Endothelial cell of umbilical vein (primary cell): Measurements from ENCODE around the gene SYNGR1. TPM values are rescaled to one million over a fixed set of nuclear protein-coding genes. Genes with fewer than 3 reads are reported as not detected.
A peak's percentile ranks its signal among the peaks of the same experiment; 100 is the strongest.

Experiments
- BruUV-seq: library from RNA; stranded (reverse); fragments of 400-500 nt; replicated peaks from 2 replicates; lab custom pipeline; 2021; lab: Mats Ljungman, UMichigan
- CTCF ChIA-PET: fragments of 300-600, 350-600 bp; sonication (Branson Sonifier 250); formaldehyde crosslinking; loops from one replicate; lab custom pipeline; 2021; ENCODE audit warnings: antibody characterized with exemption, inconsistent platforms; lab: Charles Lee
- POLR2A ChIA-PET: fragments of 300-600, 350-600 bp; sonication (Branson Sonifier 250); formaldehyde crosslinking; loops from one replicate; lab custom pipeline; 2021; ENCODE audit warnings: antibody characterized with exemption, inconsistent platforms; lab: Charles Lee
- DNase-seq: peaks from one replicate; pipeline ENCODE4 v3.0.0-alpha.2; 2011; ENCODE audit warnings: low read depth, low spot score
- FAIRE-seq: peaks from 2 replicates; lab custom pipeline; 2011; peaks lifted over from hg19 to GRCh38; lab: Jason Lieb, UNC
- H2AFZ ChIP-seq: 2 replicates; pipeline ENCODE4 v1.6.0; 2012; ENCODE audit warnings: low read depth, low read length, control low read depth, inconsistent platforms
- H3K27ac ChIP-seq: 2 replicates; pipeline ENCODE4 v1.5.1; 2011; ENCODE audit warnings: low read depth, mild to moderate bottlenecking, control low read depth, low read length, moderate library complexity; ENCODE audit not compliant: insufficient read depth
- H3K27me3 ChIP-seq, 2 experiments: 2 replicates each; pipeline versions ENCODE4 v1.6.0 to v1.6.1; 2011; ENCODE audit warnings: low read length in 2 of 2, mixed read lengths in 1 of 2; ENCODE audit not compliant: control insufficient read depth in 2 of 2, insufficient read depth in 2 of 2
- H3K36me3 ChIP-seq, 2 experiments: 2 replicates in 1 of 2; 3 replicates in 1 of 2; pipeline ENCODE4 v1.5.1; 2011; ENCODE audit warnings: low read length in 2 of 2, mild to moderate bottlenecking in 1 of 2, moderate library complexity in 1 of 2; ENCODE audit not compliant: control insufficient read depth in 2 of 2, insufficient read depth in 2 of 2; ENCODE audit errors: extremely low read depth in 1 of 2
- H3K4me1 ChIP-seq: 3 replicates; pipeline ENCODE4 v1.5.1; 2011; ENCODE audit warnings: mild to moderate bottlenecking, low read length; ENCODE audit not compliant: control insufficient read depth, insufficient read depth; ENCODE audit errors: extremely low read depth
- H3K4me2 ChIP-seq: 2 replicates; pipeline ENCODE4 v1.6.1; 2011; ENCODE audit warnings: low read length, control low read depth, mixed read lengths; ENCODE audit not compliant: insufficient read depth
- H3K4me3 ChIP-seq, 3 experiments: fragments of 200-600 bp in 1 of 3; sonication (generic), shearing (Covaris generic) in 1 of 3; replicated peaks in 1 of 3; 2 replicates each; pipeline ENCODE4 v1.5.1; 2011 to 2016; ENCODE audit warnings: control low read depth in 3 of 3, low read length in 3 of 3, mild to moderate bottlenecking in 2 of 3, inconsistent platforms in 1 of 3, low read depth in 1 of 3, moderate library complexity in 1 of 3; ENCODE audit not compliant: insufficient read depth in 1 of 3
- H3K79me2 ChIP-seq: 2 replicates; pipeline ENCODE4 v1.6.0; 2012; ENCODE audit warnings: low read length, inconsistent platforms; ENCODE audit not compliant: control insufficient read depth, insufficient read depth
- H3K9ac ChIP-seq: replicated peaks from 2 replicates; pipeline ENCODE3; 2011; ENCODE audit warnings: low read length, control low read depth; ENCODE audit not compliant: insufficient read depth; ENCODE audit errors: extremely low read depth
- H3K9me1 ChIP-seq: replicated peaks from 3 replicates; pipeline ENCODE4 v1.6.0; 2011; ENCODE audit warnings: mild to moderate bottlenecking, low read length; ENCODE audit not compliant: control insufficient read depth, insufficient read depth; ENCODE audit errors: extremely low read depth
- H3K9me3 ChIP-seq: replicated peaks from 2 replicates; pipeline ENCODE4 v1.5.1; 2012; ENCODE audit warnings: low read length, inconsistent platforms; ENCODE audit not compliant: control insufficient read depth, insufficient read depth
- H4K20me1 ChIP-seq: replicated peaks from 2 replicates; pipeline ENCODE3; 2011; ENCODE audit warnings: mild to moderate bottlenecking, low read length; ENCODE audit not compliant: control insufficient read depth, insufficient read depth; ENCODE audit errors: extremely low read depth
- CTCF ChIP-seq, 2 donors: IDR thresholded peaks; 1 replicate in 1 of 2; 2 replicates in 1 of 2; pipeline ENCODE4 v1.5.1; 2011; ENCODE audit warnings: low read length in 2 of 2, mild to moderate bottlenecking in 2 of 2, moderate library complexity in 2 of 2, control low read depth in 1 of 2, inconsistent platforms in 1 of 2, low read depth in 1 of 2; ENCODE audit not compliant: insufficient read depth in 1 of 2; ENCODE audit errors: extremely low read depth in 1 of 2
- EZH2 ChIP-seq: IDR thresholded peaks from 2 replicates; pipeline ENCODE4 v1.6.1; 2012; ENCODE audit warnings: borderline replicate concordance, low read depth, mild to moderate bottlenecking, moderate library complexity, low read length, inconsistent platforms; ENCODE audit not compliant: severe bottlenecking
- FOS ChIP-seq: IDR thresholded peaks from 2 replicates; pipeline ENCODE4 v1.6.1; 2011; ENCODE audit warnings: mild to moderate bottlenecking, low read length, moderate library complexity, borderline replicate concordance; ENCODE audit not compliant: insufficient read depth
- GATA2 ChIP-seq: IDR thresholded peaks from 2 replicates; pipeline ENCODE4 v1.7.0; 2011; ENCODE audit warnings: low read depth, mild to moderate bottlenecking, moderate library complexity, mixed read lengths, low read length; ENCODE audit not compliant: insufficient read length, insufficient read depth
- JUN ChIP-seq: IDR thresholded peaks from 2 replicates; pipeline ENCODE4 v1.6.1; 2011; ENCODE audit warnings: borderline replicate concordance, low read depth; ENCODE audit not compliant: insufficient read length, insufficient read depth
- MAX ChIP-seq: IDR thresholded peaks from 2 replicates; pipeline ENCODE4 v1.6.1; 2011; ENCODE audit not compliant: insufficient read depth, insufficient read length
- MYC ChIP-seq: IDR thresholded peaks from one replicate; pipeline ENCODE4 v1.6.1; 2011; ENCODE audit warnings: mild to moderate bottlenecking, low read depth, low read length
- POLR2A ChIP-seq: IDR thresholded peaks from 2 replicates; pipeline ENCODE4 v1.6.1; 2012; ENCODE audit warnings: low read depth, mild to moderate bottlenecking, control low read depth, low read length
- POLR2AphosphoS5 ChIP-seq: IDR thresholded peaks from 2 replicates; pipeline ENCODE4 v1.6.1; 2012; ENCODE audit warnings: low read depth, mild to moderate bottlenecking, control low read depth, low read length, moderate library complexity; ENCODE audit not compliant: insufficient read depth
- dilution Hi-C: fragments of 300-500 bp; cut with MboI; formaldehyde crosslinking; loops from one replicate; pipeline ENCODE4 v1.15.0; 2019; ENCODE audit warnings: low sequenced_read_pairs; ENCODE audit not compliant: extremely low pct_ligation_motif_present
- intact Hi-C: fragments of 100-400 bp; cut with micrococcal nuclease; formaldehyde crosslinking; loops from one replicate; pipeline ENCODE4 v1.10.0; 2022
- polyA plus RNA-seq, 4 experiments: library from polyadenylated mRNA; depleted of rRNA in 3 of 4; stranded (reverse) in 3 of 4; unstranded in 1 of 4; fragments of >200 nt; gene quantifications; 2 replicates each; pipeline versions ENCODE4 v1.2.1 to v1.2.3, GENCODE V29; 2011 to 2012; ENCODE audit warnings: missing spikeins in 1 of 4
- total RNA-seq: library from RNA; stranded (reverse); gene quantifications from 2 replicates; pipeline ENCODE4 v1.2.3, GENCODE V29; 2021

Gene SYNGR1
- total and polyA plus RNA-seq, 2 donors (not counting 3 experiments of a cell fraction or from before 2014, with no cell fraction given): 3.8 to 10.2 TPM

- Histone ChIP-seq H3K36me3 (no peaks in the 10 kb centered on the region), H3K4me2 (no peak overlapping the region), H3K9ac (no peak overlapping the region), H4K20me1 (no peaks in the 10 kb centered on the region), H3K27ac (no peak overlapping the region), H3K4me3 (no peak overlapping the region), H3K9me3 (no peaks in the 10 kb centered on the region), H3K79me2 (peaks cover 9% of the 10 kb centered on the region), H2AFZ (no peak overlapping the region), H3K27me3 (no peaks in the 10 kb centered on the region), H3K9me1 (no peaks in the 10 kb centered on the region), H3K4me1 (peaks cover 2% of the 10 kb centered on the region)
- intact Hi-C loops: no loop called here
- TF ChIP-seq CTCF (IDR thresholded peaks at IDR 0.05; ENCODE audit: extremely low read depth in 1 of 2, insufficient read depth in 1 of 2, low read depth in 1 of 2, low read length in 2 of 2) (no peak), EZH2 (no peak), GATA2 (no peak), JUN (no peak), MAX (no peak), FOS (no peak), POLR2A (no peak), MYC (no peak), POLR2AphosphoS5 (no peak)
- dilution Hi-C loops: no loop called here
- ChIA-PET POLR2A (no interaction called here), CTCF (no interaction called here)
- DNase-seq (peak; percentile 35), FAIRE-seq (no peak)
- BruUV-seq: no TSS peak
Observed at GRCh38 chr22:39405346-39406085, 55.7 kb downstream of the SYNGR1 start.
